Fibroblast of mammary gland (primary cell): ENCODE results near the gene PRPS2.

Experiments used
- DNase-seq: peaks from one replicate; pipeline ENCODE4 v3.0.0-alpha.2; 2010; ENCODE audit warnings: low read depth
- H3K4me3 ChIP-seq: 2 replicates; pipeline ENCODE4 v1.5.1; 2011; ENCODE audit warnings: low read depth, mild to moderate bottlenecking, low read length, moderate library complexity; ENCODE audit not compliant: control insufficient read depth
- TF ChIP-seq, protein P1 (sequence below): conservative IDR thresholded peaks from 2 replicates; pipeline ENCODE4 v1.5.1; 2011; ENCODE audit warnings: low read depth, low read length, inconsistent platforms; ENCODE audit not compliant: control insufficient read depth, insufficient read depth

The PRPS2 gene

DNA sequence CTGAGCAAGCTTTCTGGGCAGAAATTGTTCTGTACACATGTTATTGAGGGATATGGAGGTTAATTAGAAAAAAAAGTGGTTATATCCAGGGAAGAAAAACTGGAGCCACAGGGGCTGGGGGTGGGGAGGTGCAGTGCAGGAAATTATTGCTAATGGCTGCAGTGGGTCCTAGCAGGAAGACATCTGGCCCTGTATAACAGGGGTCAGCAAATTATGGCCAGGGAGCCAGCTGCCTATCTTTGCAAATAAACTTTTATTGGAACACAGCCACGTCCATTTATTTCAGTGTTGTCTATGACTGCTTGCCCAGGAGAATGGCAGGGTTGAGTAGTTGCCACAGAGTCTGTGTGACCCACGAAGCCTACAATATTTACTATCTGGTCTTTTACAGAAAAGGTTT, 23.4 kb upstream of the PRPS2 start:
- TF ChIP-seq, protein P1, sequence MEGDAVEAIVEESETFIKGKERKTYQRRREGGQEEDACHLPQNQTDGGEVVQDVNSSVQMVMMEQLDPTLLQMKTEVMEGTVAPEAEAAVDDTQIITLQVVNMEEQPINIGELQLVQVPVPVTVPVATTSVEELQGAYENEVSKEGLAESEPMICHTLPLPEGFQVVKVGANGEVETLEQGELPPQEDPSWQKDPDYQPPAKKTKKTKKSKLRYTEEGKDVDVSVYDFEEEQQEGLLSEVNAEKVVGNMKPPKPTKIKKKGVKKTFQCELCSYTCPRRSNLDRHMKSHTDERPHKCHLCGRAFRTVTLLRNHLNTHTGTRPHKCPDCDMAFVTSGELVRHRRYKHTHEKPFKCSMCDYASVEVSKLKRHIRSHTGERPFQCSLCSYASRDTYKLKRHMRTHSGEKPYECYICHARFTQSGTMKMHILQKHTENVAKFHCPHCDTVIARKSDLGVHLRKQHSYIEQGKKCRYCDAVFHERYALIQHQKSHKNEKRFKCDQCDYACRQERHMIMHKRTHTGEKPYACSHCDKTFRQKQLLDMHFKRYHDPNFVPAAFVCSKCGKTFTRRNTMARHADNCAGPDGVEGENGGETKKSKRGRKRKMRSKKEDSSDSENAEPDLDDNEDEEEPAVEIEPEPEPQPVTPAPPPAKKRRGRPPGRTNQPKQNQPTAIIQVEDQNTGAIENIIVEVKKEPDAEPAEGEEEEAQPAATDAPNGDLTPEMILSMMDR: no peak
- no peak overlapping the region for H3K4me3 ChIP-seq

DNA sequence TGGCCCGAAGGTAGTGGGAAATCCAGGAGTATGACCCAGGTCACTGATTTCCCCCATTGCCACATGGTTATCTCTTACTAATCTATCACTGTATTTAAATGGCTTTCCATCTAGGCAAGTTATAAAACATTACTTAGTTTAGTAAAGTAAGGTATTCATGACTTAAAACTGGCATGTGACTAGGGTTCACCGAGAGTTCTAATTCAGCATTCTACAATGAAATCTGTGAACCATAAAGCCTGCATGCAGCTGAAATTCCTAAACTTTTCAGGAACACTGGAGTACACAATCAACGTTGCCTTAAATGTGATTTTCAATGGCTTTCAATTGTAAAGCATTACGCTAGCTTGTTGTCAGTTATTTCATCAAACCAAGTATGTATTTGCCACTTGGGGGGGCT, 22.7 kb upstream of the PRPS2 start:
- DNase-seq: no peak
- H3K4me3 ChIP-seq: no peak overlapping the region
- TF ChIP-seq, protein P1: no peak

More for the DNA sequence above, 23.4 kb upstream of the PRPS2 start:
- no peak for DNase-seq

DNA sequence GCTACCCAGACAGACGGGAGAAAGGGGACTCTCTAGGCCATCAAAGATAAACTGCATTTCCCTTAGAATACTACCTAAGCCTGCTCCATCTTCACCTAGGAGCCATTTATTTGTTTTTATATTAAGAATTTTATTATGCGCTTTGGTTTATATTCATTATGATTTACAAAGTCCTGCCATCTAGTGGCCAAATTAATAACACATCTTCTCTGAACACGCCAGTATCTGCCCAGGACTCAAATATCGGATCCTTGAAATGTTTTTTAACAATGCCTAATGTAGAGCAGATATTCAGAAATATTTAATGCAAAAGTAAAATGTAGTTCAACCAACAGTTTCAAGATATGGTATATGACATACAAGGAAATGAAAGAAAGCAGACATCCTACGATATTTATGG, 20.8 kb upstream of the PRPS2 start:
- DNase-seq: peak; percentile 41
- TF ChIP-seq, protein P1: peak; percentile 43
- no peak overlapping the region for H3K4me3 ChIP-seq

DNA sequence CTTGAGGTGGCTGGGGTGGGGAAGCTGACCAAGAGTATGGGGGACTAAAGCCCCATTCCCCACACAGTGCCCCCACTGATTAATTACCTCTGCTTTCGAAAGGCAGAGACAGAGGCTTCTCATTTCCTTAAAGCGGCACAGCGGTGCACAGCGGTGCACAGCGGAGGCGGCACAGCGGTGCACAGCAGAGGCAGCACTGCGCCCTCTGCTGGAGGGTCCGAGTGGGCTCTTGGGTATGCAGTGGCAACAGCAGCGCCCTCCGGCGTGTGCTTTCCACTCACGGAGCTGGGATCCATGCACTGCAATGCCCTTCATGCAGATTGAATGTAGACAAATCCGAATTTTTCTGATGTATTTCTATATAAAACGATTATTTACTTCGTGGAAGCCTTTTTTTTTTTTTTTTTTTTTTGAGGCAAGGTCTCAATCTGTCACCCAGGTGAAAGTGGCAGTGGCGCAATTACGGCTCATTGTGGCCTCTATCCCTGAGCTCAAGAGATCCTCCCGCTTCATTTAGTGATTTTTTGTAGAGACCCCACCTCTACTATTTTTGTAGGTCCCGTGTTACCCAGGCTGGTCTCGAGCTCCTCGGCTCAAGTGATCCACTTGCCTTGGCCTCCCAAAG, 19.7 kb upstream of the PRPS2 start:
- DNase-seq: peak; percentile 54
- TF ChIP-seq, protein P1: peak; percentile 68
- H3K4me3 ChIP-seq: no peak overlapping the region

DNA sequence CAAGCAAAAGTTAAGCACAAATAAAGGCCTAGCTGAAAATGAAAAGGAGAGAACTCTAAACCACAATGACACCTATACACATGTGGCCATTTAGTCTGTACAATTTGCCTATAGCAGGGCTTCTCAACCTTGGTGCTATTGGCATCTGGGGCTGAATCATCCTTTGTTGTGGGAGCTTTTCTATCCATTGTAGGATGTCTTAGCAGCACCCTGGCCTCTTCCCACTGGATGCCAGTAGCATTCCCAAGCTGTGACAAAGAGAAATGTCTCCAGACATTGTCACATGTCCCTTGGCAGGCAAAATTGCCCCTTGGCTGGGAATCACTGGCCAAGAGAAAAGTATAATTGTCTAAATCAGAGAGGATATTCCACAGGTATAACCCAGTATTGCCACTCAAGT, 13.5 kb upstream of the PRPS2 start:
- no peak for DNase-seq
- H3K4me3 ChIP-seq: no peak overlapping the region
- TF ChIP-seq, protein P1: no peak

DNA sequence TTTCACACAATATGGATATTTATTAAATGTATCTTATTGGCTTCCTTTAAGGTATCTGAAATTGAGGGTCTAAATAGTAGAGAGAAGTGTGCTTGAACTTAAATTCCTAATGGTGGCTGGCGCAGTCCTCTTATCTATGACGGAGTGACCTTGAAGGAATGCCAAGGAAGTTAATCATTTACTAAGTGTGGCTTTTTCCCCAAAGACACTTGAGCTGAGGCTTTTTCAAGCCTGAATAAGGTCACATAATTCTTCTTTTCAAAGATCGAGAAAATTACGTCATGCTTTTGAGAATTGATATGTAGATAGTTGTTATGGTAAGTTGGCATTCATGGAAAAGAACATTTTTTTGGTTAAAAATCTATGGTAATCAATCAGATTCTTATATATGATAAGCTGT, 11.7 kb upstream of the PRPS2 start:
- TF ChIP-seq, protein P1: no peak
- no peak overlapping the region for H3K4me3 ChIP-seq
- no peak for DNase-seq

DNA sequence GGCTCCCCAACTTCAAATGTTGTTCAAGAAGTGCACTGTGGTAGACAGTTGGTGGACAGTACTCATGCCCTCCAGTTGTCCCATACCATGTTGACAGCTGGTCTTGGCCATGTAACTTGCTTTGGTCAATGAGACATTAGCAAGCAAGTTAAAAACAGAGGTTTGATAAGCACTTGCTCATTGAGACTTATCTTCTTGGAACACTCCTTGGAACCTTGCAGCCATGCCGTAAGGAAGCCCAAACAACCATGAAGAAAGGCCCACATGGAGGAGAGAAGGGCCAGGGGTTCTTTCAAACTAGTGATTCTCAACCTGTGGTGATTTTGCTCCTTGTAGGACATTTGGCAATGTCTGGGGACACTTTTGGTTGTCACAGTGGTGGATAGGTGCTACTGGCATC, 2.6 kb upstream of the PRPS2 start:
- TF ChIP-seq, protein P1: no peak
- DNase-seq: no peak
- H3K4me3 ChIP-seq: no peak overlapping the region
